HFFc6 (cell line): ENCODE results near the gene MYRFL. TPM values are rescaled to one million over a fixed set of nuclear protein-coding genes. Genes with fewer than 3 reads are reported as not detected.
"Not testable (repeated sequence)": the region's sequence is repeated elsewhere in the genome, so short reads cannot be mapped to it uniquely, and the experiment has no call there.

ENCODE experiments used
- DNase-seq: peaks from one replicate; pipeline ENCODE4 v3.0.0-alpha.2; 2018
- H3K27ac Mint-ChIP-seq: 2 replicates; pipeline ENCODE4 v1.8.0; 2020; ENCODE audit warnings: mild to moderate bottlenecking, mixed read lengths
- H3K27me3 Mint-ChIP-seq: 2 replicates; pipeline ENCODE4 v1.8.0; 2021; ENCODE audit warnings: mild to moderate bottlenecking, moderate library complexity, mixed read lengths; ENCODE audit not compliant: insufficient read depth
- H3K36me3 Mint-ChIP-seq: 2 replicates; pipeline ENCODE4 v1.8.0; 2021; ENCODE audit warnings: low read depth, mixed read lengths
- H3K4me1 Mint-ChIP-seq: 2 replicates; pipeline ENCODE4 v1.8.0; 2020; ENCODE audit warnings: low read depth, mixed read lengths
- H3K4me3 Mint-ChIP-seq: 2 replicates; pipeline ENCODE4 v1.8.0; 2020; ENCODE audit warnings: mild to moderate bottlenecking, moderate library complexity, mixed read lengths
- H3K9me3 Mint-ChIP-seq: 2 replicates; pipeline ENCODE4 v1.8.0; 2020; ENCODE audit warnings: mild to moderate bottlenecking, mixed read lengths
- CTCF ChIP-seq: fragments of 200-600 bp; sonication (generic); IDR thresholded peaks from 2 replicates; pipeline ENCODE4 v1.5.0; 2021; ENCODE audit warnings: antibody characterized with exemption, mild to moderate bottlenecking
- total RNA-seq, 6 experiments: library from RNA; stranded (reverse); fragmentation: NEBNext Ultra II Directional; extraction: Animal tissue kit (Norgen Biotek cat#: 25700); gene quantifications; 2 replicates in 1 of 6; 3 replicates in 5 of 6; pipeline ENCODE4 v1.2.3, GENCODE V29; 2021

Gene MYRFL
- total RNA-seq, 6 experiments from 2014 or later = not detected

GRCh38 chr12:69993433-69993832 lies 168.4 kb downstream of the MYRFL start:
- Mint-ChIP-seq H3K4me1 (no peaks in the 10 kb centered on the region; the same call in 1 of the 2 replicates), H3K9me3 (no peaks in the 10 kb centered on the region; the same call in 1 of the 2 replicates), H3K27ac (no peak overlapping the region), H3K36me3 (no peaks in the 10 kb centered on the region), H3K27me3 (no peaks in the 10 kb centered on the region; the same call in 1 of the 2 replicates), H3K4me3 (no peak overlapping the region)
- no peak for DNase-seq
- TF ChIP-seq CTCF = no peak

- H3K27me3 Mint-ChIP-seq, H3K4me1 Mint-ChIP-seq, H3K9me3 Mint-ChIP-seq, H3K36me3 Mint-ChIP-seq, H3K4me3 Mint-ChIP-seq, DNase-seq, H3K27ac Mint-ChIP-seq: not testable (repeated sequence)
Observed at GRCh38 chr12:69994086-69994485, 169.1 kb downstream of the MYRFL start.

- no peak overlapping the region for H3K27ac Mint-ChIP-seq
- no peaks in the 10 kb centered on the region; the same call in 1 of the 2 replicates for H3K27me3 Mint-ChIP-seq
- H3K36me3 Mint-ChIP-seq = no peaks in the 10 kb centered on the region
- no peak for TF ChIP-seq CTCF
- H3K4me3 Mint-ChIP-seq = no peak overlapping the region
- no peaks in the 10 kb centered on the region; the same call in 1 of the 2 replicates for H3K9me3 Mint-ChIP-seq
- H3K4me1 Mint-ChIP-seq = no peaks in the 10 kb centered on the region; the same call in 1 of the 2 replicates
- no peak for DNase-seq
Observed at GRCh38 chr12:69994724-69995173, 169.7 kb downstream of the MYRFL start.

- Mint-ChIP-seq H3K27me3 (no peaks in the 10 kb centered on the region; the same call in 1 of the 2 replicates), H3K4me3 (no peak overlapping the region), H3K27ac (no peak overlapping the region), H3K36me3 (no peaks in the 10 kb centered on the region), H3K4me1 (no peaks in the 10 kb centered on the region; the same call in 1 of the 2 replicates), H3K9me3 (no peaks in the 10 kb centered on the region)
- DNase-seq = no peak
- TF ChIP-seq CTCF = no peak
Observed at GRCh38 chr12:69996241-69996640, 171.2 kb downstream of the MYRFL start.

GRCh38 chr12:69996722-69997121 lies 171.7 kb downstream of the MYRFL start:
- TF ChIP-seq CTCF = no peak
- Mint-ChIP-seq H3K4me3 (no peak overlapping the region), H3K27ac (no peak overlapping the region), H3K4me1 (no peaks in the 10 kb centered on the region; the same call in 1 of the 2 replicates), H3K27me3 (no peaks in the 10 kb centered on the region; the same call in 1 of the 2 replicates), H3K9me3 (no peaks in the 10 kb centered on the region), H3K36me3 (no peaks in the 10 kb centered on the region)
- DNase-seq = no peak

GRCh38 chr12:69998011-69998410 lies 173.0 kb downstream of the MYRFL start:
- no peak for DNase-seq
- no peak overlapping the region for H3K4me3 Mint-ChIP-seq
- no peaks in the 10 kb centered on the region for H3K36me3 Mint-ChIP-seq
- H3K27ac Mint-ChIP-seq = no peak overlapping the region
- TF ChIP-seq CTCF = no peak
- no peaks in the 10 kb centered on the region; the same call in 1 of the 2 replicates for H3K27me3 Mint-ChIP-seq
- H3K9me3 Mint-ChIP-seq = no peaks in the 10 kb centered on the region
- H3K4me1 Mint-ChIP-seq = no peaks in the 10 kb centered on the region
